Activated naive CD4-positive, alpha-beta T cell treated with anti-CD3 and anti-CD28 coated beads, Interleukin-2, amount 50 U/mL, for 16 hours (primary cell): ENCODE measurements around the gene FHIT.
A peak's percentile ranks its signal among the peaks of the same experiment; 100 is the strongest.

Source experiments
- DNase-seq: peaks from one replicate; pipeline ENCODE4 v3.0.0-alpha.2; 2020

FHIT gene

DNA sequence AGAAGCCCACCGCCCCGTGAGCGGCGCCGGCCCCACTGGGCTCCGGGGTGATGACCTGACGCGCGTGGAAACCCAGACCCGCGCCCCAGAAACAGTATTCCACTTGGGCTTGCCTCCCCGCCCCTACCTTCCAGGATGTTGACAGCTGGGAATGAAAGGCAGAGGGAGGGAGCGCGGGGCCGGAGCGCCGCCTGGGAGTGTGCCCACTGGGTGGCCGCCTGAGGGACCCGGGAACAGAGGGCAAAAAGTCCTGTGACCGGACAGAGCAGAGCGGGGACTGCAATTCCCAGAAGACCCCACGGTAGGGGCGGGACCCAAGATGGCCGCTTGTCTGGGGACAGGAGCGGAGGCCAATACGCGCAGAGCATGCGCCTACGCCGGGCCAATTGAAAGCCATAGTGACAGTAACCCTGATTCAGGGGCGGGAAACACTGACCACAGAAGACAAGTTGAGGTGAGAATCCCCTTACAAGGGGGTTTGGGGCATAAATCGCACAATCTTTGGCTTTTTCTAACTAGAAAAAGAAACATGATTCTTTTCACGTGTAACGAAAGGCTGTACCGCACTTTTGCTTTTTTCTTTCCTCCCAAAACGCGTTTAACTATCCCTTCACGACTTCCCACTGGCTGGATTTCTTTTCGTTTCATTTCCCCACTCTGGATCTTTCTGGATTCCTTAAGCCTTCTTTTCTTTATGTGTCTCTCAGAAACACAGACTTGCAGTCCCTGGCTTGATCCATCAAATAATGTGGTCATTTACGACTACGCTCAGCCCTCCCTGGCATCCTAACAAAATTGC lies at the start of gene FHIT:
Gene FHIT, minus strand, starts transcription at position 279 of the 799 bp plus-strand sequence.
- DNase-seq, result peak; percentile 95

DNA sequence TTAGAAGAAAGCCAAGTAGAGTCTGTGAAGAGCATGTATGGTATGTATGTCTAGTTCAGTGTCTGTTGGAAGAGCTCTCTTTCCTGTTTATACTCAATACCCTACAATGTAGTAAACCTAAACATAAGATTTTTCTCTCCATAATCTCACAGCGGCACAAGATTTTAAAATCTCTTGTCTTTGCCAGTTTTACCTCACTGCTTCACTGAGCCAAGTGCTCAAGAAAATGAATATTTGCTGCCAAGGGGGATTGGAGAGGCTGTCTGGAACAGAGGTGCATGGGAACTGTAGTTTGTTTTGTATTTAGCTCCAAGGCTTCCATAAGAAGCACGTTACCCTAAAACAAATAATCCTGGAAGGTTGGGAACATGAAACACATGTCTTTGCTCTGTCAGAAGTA lies 49.5 kb upstream of the FHIT start:
- DNase-seq, result no peak

DNA sequence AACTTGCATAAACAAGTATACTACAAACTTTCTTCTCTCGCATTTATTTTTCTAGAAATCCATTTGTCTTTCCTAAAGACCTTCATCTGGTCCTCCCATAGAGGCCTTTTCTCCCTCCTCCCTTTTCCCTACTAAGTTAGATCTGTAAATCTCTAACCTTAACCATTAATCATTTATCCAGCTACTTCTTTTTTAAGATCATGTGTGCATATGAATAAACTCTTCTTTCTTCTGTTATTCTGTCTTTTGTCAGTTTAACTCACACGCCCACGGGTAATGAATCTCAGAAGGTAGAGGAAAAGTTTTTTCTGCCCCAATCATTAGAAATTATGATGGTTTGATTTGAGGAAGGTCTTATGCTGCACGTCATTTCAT lies 48.7 kb upstream of the FHIT start:
- no peak for DNase-seq

DNA sequence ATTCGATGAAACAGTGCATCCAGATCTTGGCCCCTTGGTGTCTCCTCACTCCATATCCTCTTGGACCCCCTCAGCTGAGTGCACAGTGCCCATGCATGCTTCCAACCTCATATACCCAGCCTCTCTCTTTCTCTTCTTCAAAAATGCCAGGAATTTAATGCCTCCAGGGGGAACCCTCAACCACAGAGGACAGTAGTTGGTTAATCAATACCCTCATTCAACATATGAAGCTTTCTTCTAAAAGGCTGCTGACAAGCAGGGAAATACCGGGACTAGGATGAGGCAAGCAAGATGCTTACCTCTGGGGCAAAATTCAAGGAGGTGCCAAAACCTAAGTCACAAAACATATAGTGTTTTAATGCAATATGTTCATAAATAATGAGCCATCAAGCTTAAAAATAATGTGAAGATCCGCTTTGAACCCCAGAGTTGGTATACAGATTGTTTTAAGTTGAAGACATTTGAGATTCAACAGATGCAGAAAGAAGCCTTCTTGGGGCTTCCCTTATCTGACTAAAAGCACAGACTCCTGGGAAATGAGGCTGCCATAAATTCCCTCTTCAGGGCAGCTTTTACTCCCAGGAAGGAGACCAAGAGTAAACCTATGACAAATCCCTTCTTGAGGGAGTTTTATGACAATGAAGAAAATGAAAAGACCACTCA lies 48.2 kb upstream of the FHIT start:
- no peak for DNase-seq

DNA sequence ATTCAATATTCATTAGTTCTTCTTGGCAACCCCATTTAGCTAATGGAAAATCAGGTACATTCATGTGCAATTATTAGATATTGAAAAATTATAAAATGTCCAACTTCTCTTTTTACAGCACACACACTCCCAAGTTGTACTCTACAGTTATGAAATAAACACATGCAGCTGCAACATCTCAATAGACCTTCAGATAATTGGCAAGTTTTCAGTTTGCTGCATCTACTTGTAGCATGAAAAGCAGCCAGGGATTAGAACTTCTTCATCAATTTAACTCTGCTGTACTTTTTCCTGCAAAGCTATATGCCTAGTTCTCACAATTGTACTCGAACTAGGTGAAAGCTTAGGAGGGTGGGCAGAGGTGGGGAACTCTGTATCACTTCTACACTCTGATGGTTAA lies 46.6 kb upstream of the FHIT start:
- no peak for DNase-seq

DNA sequence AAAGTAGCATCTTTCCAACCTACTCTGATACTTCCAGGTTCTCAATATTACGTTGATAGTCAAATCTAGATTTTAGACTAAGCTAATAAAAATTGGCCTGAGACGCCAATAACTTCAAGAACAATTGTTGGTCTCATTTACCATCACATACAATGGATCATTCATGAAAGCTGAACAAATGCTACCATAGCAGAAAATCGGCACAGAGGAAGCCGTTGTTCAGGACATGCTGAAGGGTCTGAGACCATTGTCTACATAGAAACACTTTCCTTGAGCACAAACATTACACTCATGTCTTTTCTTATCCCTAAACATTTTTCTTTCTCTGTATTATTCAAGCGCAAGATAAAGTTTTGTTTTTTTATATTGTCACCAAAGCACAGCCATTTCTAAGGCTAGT lies 37.2 kb upstream of the FHIT start:
- DNase-seq, result no peak

DNA sequence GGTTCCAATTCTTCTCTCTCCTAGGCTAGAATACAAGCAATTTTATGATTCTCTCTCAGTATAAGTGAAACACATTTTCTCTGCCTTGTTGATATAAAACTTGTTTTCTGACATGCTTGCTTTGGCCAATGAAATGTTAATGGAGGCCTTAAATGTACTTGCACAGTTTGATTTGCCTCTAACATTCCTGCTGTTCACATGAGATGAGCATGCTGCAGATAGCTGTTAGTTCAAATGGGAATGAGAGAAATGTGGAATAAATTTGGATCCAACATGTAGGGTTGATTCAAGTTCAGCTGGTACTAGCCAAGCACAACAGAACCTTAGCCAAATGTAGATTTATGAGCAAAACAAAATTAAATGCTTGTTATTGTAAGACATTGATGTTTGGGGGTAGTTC lies 32.6 kb upstream of the FHIT start:
- no peak for DNase-seq

DNA sequence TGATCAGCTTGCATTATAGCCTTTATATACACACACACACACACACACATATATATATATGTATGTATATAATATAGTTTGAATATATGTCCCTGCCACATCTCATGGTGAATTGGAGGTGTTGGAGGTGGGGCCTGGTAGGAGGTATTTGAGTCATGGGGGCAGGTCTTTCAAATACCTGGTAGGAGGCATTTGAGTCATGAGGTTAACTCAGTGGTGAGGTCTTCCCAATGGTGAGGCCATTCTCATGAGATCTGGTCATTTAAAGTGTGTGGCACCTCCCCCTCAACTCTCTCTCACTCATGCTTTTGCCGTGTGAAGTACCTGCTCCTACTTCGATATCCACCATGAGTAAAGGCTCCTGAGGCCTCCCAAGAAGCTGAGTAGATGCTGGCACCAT lies 27.5 kb upstream of the FHIT start:
- no peak for DNase-seq

DNA sequence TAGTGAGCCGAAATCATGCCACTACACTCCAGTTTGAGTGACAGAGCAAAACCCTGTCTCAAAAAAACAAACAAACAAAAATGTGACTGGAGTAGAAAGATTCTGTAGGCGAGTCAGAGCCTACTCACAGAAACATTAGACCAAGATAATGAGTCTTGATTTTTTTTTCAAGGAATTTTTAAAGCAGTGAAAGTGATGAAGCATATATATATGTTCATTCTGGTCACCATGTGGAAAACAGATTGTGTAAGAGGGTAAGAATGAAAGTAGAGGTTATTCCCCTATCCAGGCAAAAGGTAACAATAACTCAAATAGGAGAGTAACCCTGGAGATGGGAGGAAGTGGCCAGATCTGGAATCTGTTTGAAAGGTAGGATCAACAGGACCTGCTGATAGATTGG lies 26.2 kb upstream of the FHIT start:
- no peak for DNase-seq

DNA sequence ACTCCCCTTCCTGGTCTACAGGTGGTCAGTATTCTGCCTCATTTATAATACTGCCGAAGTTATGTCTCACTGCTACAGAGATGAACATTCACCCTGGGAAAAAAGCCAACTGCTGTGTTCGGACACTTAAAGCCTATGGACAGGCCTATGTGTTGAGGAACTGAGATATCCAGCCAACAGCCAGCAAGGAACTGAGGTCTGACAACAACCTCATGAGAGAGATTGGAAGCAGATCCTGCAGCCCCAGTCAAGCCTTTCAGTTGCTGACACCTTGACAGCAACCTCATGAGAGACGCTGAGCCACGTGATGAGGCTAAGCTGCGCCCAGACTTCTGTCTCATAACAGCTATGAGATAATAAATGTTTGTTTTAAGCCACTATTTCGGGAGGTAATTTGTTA lies 18.2 kb upstream of the FHIT start:
- DNase-seq, result no peak

DNA sequence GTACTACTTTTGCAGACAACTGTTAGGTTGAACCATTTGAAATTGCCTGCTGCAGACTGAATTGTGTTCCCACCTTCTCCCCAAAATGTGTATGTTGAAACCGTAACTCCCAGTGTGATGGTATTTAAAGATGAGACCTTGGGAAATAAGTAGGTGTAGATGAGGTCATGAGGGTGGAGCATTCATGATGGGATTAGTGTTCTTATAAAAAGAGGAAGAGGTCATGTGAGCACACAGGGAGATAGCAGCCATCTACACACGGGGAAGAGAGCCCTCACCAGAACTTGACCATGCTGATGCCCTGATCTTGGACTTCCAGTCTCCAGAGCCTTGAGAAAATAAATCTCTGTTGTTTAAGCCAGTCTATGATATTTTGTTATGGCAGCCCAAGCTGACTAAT lies 17.4 kb upstream of the FHIT start:
- no peak for DNase-seq

DNA sequence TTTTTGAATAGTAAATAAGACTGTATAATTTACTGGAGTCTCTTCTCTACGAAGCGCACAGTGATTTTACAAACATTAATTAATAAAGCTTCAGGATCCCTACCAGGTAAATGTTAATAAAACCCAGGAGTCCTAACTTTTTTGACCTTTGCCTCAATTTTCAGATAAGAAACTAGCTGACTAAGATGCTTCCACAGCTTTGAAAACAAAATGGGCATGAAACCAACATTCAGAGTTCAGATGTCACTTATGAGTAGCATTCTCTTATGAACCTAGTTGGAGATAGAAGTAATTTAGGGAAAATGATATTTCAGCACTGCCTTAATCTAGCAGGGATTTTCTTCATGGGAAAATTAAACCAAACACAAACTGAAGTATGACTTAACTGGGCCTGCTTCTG lies 13.0 kb upstream of the FHIT start:
- no peak for DNase-seq

DNA sequence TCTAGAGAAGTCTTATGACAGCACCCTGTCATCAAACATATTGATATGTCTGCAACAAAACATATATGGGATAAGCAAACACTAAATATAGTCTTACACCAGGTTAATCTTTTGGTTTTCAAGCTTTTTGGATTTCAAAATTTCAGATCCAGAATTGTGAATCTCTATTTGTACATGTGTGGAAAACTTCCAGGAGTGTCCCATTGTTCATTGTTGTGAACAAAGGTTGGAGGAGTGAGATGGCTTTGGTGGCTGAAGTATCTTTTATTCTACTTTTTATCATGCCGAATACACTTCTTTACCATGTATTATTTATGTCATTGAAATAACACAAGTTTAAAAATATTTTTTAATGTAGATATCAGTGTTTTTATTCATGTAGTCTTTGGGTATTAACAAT lies 5.9 kb upstream of the FHIT start:
- no peak for DNase-seq

DNA sequence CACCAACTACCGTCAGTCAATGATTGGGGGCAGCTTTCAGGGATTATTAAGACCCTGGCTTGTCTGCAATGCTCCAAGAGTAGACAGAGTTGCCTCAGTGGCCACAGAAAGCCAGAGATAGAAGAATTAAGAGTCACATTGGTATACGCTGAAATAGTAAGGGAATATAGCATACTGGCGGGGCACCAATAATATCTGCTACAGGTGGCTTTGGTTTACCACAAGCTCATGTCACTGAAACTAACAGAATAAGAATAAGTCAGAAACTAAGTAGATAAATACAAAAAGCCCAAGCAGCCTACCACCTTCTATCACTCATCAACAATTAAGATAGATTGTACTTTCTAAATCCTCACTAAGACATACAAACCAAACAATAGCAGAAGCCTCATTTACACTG lies 2.5 kb upstream of the FHIT start:
- no peak for DNase-seq

DNA sequence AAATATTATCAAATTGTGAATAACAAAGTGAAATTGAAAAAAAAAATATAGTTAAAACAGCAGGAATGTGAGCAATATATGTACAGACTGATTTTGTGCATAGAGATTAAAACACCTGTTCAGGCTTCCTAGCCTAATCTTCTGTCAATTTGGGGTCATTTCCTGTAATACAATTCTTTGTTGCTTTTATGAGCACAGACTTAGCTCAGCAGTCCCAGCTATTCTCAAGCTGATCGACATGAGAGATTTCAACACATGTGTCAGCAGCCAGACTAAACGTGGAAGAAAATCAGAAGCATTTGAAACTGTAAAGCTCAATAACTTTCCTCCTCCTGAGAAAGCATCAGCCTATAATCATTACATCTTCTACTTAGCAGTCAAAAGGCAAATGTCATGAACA lies 1.6 kb upstream of the FHIT start:
- no peak for DNase-seq

DNA sequence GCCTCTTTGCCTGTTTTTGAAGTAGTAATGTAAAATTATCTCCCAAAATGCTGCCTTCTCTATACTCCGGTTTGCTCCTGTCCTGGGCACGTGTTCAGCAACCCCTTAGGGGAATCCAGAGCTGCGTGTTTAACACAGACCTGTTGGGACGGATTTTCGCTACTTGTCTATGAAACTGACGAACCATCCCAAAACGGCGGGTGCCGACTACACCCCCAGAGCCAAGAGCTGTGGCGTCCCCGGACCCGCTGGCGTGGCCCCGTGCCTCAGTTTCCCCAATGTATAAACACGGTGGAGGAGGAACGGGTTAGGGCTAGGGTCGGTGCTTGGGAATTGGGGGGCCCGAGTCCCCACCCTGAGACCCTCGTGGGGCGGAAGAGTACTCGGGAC lies 473 bp downstream of the FHIT start:
- DNase-seq, result peak; percentile 20

DNA sequence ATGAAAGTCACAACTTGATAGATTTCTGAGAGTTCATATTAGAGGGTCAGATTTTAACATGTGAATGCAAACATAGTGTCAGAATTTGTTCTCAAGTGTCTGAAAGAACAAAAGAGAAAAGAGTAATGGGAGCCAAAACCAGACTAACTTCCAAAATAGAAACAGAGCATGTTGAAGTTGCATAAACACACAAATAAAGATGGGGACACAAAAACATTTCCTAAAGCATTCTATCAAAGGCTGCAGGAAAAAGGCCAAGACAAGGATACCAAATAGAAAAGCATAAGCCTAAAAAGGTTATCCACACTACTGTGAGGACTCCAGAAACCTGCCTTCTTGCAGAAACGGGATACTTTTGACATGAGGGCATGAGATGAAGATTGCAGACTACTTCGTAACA lies 2.8 kb downstream of the FHIT start:
- no peak for DNase-seq

DNA sequence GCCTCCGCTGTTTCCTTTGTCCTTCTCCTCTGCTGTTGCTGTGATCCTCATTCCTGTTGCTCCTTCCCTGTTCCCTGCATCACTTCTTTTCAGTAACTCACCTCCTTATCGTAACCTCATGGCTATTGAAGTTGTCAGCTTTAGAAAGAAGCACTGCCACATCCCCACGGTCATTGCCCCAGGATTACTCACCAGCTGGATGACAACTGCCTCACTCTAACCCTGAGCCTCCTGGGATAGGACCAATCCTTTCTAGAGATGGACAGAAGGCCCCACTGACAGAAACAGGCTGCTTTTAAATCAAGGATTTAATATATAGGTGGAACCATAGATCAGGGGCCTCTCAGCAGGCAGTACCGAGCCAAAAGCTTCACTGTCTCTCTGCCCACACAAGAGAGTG lies 4.1 kb downstream of the FHIT start:
- no peak for DNase-seq

DNA sequence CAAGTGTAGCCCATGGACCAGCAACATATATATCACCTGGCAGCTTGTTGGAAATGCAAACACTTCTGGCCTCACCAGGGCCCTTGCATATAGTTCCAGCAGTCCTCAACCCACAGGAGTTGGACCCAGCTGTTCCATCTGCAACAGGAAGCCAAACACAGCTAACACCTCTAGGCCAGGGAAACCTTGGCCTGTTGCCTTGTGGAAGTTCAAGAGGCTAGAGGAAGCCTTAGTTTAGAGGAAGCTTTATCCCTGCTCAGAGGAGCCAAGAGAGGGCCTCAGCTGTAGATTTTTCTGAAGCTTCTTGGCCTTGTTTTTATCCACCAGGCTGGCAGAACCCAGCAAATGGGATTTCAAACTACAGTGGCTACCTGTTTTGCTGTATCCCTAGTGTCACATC lies 11.4 kb downstream of the FHIT start:
- no peak for DNase-seq

DNA sequence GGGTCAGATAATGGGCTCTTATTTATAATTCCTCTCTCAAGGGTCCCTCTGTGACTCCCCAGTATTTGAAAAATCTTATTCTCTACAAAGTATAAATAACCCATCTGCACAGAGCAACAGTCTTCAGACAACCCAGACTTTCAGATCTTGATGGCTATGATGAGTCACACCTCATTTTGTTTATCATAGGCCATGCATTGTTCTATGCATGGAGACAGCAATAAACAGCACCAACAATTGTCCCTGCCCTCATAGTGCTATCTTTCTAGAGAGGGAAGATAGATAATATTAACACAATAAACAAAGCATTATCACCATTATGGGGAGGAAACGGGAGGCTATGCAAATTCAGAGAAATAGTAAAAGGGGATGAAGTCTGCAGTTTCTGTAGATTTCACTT lies 13.4 kb downstream of the FHIT start:
- no peak for DNase-seq

DNA sequence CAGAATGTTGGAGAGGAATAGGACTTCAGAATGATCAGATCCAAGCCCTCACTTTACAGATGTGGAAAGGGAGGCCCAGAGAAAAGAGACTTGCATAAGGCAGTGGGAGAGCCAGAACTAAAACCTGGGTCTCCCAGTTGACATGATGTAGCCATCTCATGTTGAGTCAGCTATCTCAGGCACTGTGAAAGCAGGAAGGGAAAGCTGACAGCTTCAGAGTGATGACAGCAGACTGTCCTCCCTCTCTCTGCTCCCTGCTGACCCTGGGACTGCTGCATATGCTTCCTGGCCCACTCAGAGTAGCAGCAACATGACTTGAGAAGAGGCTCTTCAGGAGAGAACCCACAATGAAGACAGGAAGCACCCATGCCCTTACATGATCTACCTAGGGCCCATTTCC lies 14.7 kb downstream of the FHIT start:
- no peak for DNase-seq

DNA sequence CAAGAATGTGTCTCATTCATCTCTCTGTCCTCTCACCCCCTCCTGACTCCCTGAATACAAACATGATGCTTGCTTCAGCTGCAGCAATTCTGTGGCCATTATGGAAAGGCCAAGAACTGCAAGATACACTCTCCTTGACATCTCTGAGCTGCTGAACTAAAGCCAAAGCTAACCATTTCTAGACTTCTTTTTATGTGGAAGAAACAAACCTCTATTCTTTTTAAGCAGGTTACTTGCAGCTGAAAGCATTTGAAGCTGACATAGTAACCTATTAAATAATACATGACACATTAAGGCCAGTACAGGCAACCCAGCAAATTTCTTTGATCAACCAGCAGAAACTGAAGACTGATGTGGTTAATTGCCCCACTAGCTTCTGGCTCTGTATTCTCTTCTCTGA lies 17.5 kb downstream of the FHIT start:
- no peak for DNase-seq

DNA sequence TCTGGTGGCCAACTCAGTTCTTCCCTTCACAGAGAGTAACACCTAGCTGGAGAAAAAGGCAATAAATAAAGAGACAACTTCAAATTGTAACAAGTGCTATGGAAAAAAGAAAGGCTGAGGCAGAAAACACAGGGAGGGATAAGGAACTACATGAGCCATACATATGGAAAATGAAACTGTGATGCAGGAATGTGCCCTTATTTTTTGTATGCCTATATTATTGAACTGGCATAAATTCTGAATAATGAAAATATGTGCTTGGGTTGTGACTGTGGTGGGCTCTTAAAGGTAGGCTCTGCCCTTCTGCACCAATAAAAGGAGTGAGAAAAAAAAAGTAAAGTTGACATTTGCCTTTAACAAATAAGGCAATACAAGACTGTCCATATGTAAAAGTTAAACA lies 19.6 kb downstream of the FHIT start:
- DNase-seq, result no peak

DNA sequence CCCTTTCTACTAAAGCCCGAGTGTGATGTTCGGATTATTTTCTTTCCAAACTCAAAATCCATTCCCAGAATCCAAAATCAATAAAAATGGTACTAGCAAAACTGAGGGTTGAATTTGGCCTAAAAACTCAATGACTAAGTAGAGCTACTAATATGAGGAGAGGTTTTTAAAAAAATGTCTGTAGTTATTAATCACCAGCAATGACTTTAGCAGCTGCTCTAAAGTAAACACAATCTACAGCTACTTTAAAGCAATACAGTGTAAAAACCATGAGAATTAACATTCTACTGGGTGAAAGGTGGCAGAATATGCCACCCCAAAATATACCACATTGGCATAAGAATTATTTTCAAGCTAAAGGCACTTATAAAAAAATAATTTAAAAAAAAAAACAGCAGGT lies 23.5 kb downstream of the FHIT start:
- no peak for DNase-seq

DNA sequence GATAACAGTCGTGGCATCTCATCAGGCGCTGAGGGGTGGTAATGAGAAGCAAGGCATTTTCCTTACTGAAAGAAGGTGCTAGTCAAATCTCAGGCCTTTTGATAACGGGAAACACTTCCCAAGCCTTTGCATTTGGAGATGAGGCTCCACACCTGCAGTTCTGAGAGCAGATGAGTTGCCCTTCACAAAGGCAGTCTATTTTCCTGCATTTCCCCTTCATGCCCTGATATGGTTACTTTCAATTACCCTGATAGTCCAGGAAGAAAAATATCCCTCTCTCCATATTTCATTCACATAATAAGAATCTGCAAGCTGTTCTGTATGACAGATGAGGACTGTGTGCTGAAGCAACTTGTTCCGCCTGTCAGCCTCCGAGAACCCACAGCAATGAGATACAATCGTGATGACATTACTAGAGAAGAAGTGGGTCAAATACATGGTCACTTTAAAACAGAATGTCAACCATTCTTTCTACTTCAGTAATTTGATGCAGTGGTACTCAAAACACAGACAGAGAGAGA lies 25.0 kb downstream of the FHIT start:
- no peak for DNase-seq
